GM23338 (cell line): ENCODE results near the gene HDAC11. TPM values are rescaled to one million over a fixed set of nuclear protein-coding genes. Genes with fewer than 3 reads are reported as not detected.

ENCODE experiments used
- ATAC-seq: fragments of 200-7000 bp; cut with Tn5 transposase; 3 replicates; pipeline ENCODE4 v1.9.1; 2020
- DNase-seq: peaks from one replicate; pipeline ENCODE4 v3.0.0-alpha.2; 2015; ENCODE audit warnings: low spot score
- H2AFZ ChIP-seq: fragments of 200-600 bp; sonication (generic); 2 replicates; pipeline ENCODE4 v1.8.0; 2016; ENCODE audit warnings: antibody characterized with exemption, mild to moderate bottlenecking, moderate library complexity
- H3F3A ChIP-seq: fragments of 200-600 bp; sonication (generic); replicated peaks from 2 replicates; pipeline ENCODE4 v1.8.0; 2017; ENCODE audit warnings: antibody characterized with exemption, mixed run types, low read depth
- H3K27ac ChIP-seq: fragments of 200-600 bp; sonication (generic); 2 replicates; pipeline ENCODE4 v1.6.1; 2016; ENCODE audit warnings: low read depth
- H3K27me3 ChIP-seq: fragments of 200-600 bp; sonication (generic); 2 replicates; pipeline ENCODE4 v1.8.0; 2016; ENCODE audit warnings: mild to moderate bottlenecking, mixed run types, moderate library complexity; ENCODE audit not compliant: insufficient read depth
- H3K36me3 ChIP-seq: fragments of 200-600 bp; sonication (generic); 2 replicates; pipeline ENCODE4 v1.8.0; 2016; ENCODE audit warnings: mild to moderate bottlenecking; ENCODE audit not compliant: insufficient read depth
- H3K4me1 ChIP-seq: fragments of 200-600 bp; sonication (generic); 2 replicates; pipeline ENCODE4 v1.8.0; 2016; ENCODE audit warnings: mild to moderate bottlenecking, moderate library complexity; ENCODE audit not compliant: insufficient read depth
- H3K4me2 ChIP-seq: fragments of 200-600 bp; sonication (generic); 2 replicates; pipeline ENCODE4 v1.7.1; 2017; ENCODE audit warnings: mixed run types
- H3K4me3 ChIP-seq: fragments of 200-600 bp; sonication (generic); 2 replicates; pipeline ENCODE4 v1.6.1; 2016; ENCODE audit warnings: mixed run types
- H3K79me2 ChIP-seq: fragments of 200-600 bp; sonication (generic); replicated peaks from 2 replicates; pipeline ENCODE4 v1.8.0; 2017; ENCODE audit warnings: mild to moderate bottlenecking; ENCODE audit not compliant: insufficient read depth
- H3K9me2 ChIP-seq: fragments of 200-600 bp; sonication (generic); 2 replicates; pipeline ENCODE4 v1.8.0; 2017; ENCODE audit not compliant: insufficient read depth
- H4K20me1 ChIP-seq: fragments of 200-600 bp; sonication (generic); replicated peaks from 2 replicates; pipeline ENCODE4 v1.8.0; 2017; ENCODE audit warnings: mild to moderate bottlenecking; ENCODE audit not compliant: insufficient read depth
- H3K27ac Mint-ChIP-seq: 2 replicates; pipeline ENCODE4 v1.8.0; 2020; ENCODE audit warnings: inconsistent platforms, mild to moderate bottlenecking, moderate library complexity, mixed read lengths
- H3K27me3 Mint-ChIP-seq: 3 replicates; pipeline ENCODE4 v1.8.0; 2022; ENCODE audit warnings: low read depth, mild to moderate bottlenecking, moderate library complexity, mixed read lengths, inconsistent platforms; ENCODE audit not compliant: insufficient read depth, poor library complexity
- H3K36me3 Mint-ChIP-seq: 3 replicates; pipeline ENCODE4 v1.8.0; 2021; ENCODE audit warnings: low read depth, mild to moderate bottlenecking, inconsistent platforms, moderate library complexity, mixed read lengths
- H3K4me1 Mint-ChIP-seq: 3 replicates; pipeline ENCODE4 v1.8.0; 2020; ENCODE audit warnings: mild to moderate bottlenecking, inconsistent platforms, mixed read lengths
- H3K4me3 Mint-ChIP-seq: 3 replicates; pipeline ENCODE4 v1.8.0; 2021; ENCODE audit warnings: moderate library complexity, mild to moderate bottlenecking, inconsistent platforms, mixed read lengths
- H3K9me3 Mint-ChIP-seq: 3 replicates; pipeline ENCODE4 v1.8.0; 2020; ENCODE audit warnings: moderate library complexity, mild to moderate bottlenecking, inconsistent platforms, mixed read lengths
- CREB1 ChIP-seq: fragments of 250-450 bp; sonication (Bioruptor Pico); IDR thresholded peaks from 2 replicates; pipeline ENCODE4 v1.5.0; 2020; ENCODE audit warnings: low read depth, mild to moderate bottlenecking, moderate library complexity
- EZH2 ChIP-seq: fragments of 200-600 bp; sonication (generic); IDR thresholded peaks from one replicate; pipeline ENCODE4 v1.8.0; 2017; ENCODE audit warnings: antibody characterized with exemption, mild to moderate bottlenecking, low read depth; ENCODE audit not compliant: unreplicated experiment
- EZH2phosphoT487 ChIP-seq: fragments of 200-600 bp; sonication (generic); IDR thresholded peaks from one replicate; pipeline ENCODE4 v1.8.1; 2018; ENCODE audit warnings: antibody characterized with exemption; ENCODE audit not compliant: unreplicated experiment
- JUNB ChIP-seq: IDR thresholded peaks from one replicate; pipeline ENCODE4 v1.6.1; 2016; ENCODE audit warnings: antibody characterized with exemption; ENCODE audit not compliant: unreplicated experiment
- NANOG ChIP-seq: IDR thresholded peaks from 2 replicates; pipeline ENCODE4 v1.6.1; 2016; ENCODE audit warnings: antibody characterized with exemption, borderline replicate concordance
- POLR2AphosphoS5 ChIP-seq: IDR thresholded peaks from 2 replicates; pipeline ENCODE4 v1.6.1; 2016; ENCODE audit warnings: antibody characterized with exemption, low read depth
- STAT1 ChIP-seq: IDR thresholded peaks from one replicate; pipeline ENCODE4 v1.6.1; 2016; ENCODE audit warnings: antibody characterized with exemption; ENCODE audit not compliant: unreplicated experiment
- ZNF331 ChIP-seq: fragments of 250-450 bp; sonication (Bioruptor Pico); IDR thresholded peaks from 2 replicates; pipeline ENCODE4 v1.5.0; 2020; ENCODE audit warnings: low read depth, mild to moderate bottlenecking, moderate library complexity
- polyA plus RNA-seq: library from polyadenylated mRNA; unstranded; fragments of >200 nt; fragmentation: Nextera tagmentation; extraction: Ambion mirVana; gene quantifications from 2 replicates; pipeline ENCODE4 v1.2.1, GENCODE V29; 2016
- total RNA-seq: library from RNA; depleted of rRNA; stranded (reverse); fragments of >200 nt; shearing (Covaris generic); gene quantifications from 2 replicates; pipeline ENCODE4 v1.2.3, GENCODE V29; 2014
- TF ChIP-seq, protein P1 (sequence below), 2 experiments: fragments of 200-600 bp in 1 of 2; sonication (generic) in 1 of 2; conservative IDR thresholded peaks; 2 replicates each; pipeline versions ENCODE4 v1.5.1 to v1.6.1; 2016 to 2017; ENCODE audit warnings: antibody characterized with exemption in 2 of 2, low read depth in 2 of 2, mild to moderate bottlenecking in 2 of 2, moderate library complexity in 1 of 2
- TF ChIP-seq, protein P2 (sequence below): IDR thresholded peaks from 2 replicates; pipeline ENCODE4 v1.6.1; 2016; ENCODE audit warnings: antibody characterized with exemption
- TF ChIP-seq, protein P3 (sequence below): fragments of 250-450 bp; sonication (Bioruptor Pico); IDR thresholded peaks from 2 replicates; pipeline ENCODE4 v1.5.0; 2020; ENCODE audit warnings: mild to moderate bottlenecking, moderate library complexity
- TF ChIP-seq, protein P4 (sequence below): IDR thresholded peaks from one replicate; pipeline ENCODE4 v1.6.1; 2018; ENCODE audit warnings: antibody characterized with exemption; ENCODE audit not compliant: unreplicated experiment

Gene HDAC11
- total and polyA plus RNA-seq, 2 experiments from 2014 or later: 5.4 to 15.8 TPM

DNA sequence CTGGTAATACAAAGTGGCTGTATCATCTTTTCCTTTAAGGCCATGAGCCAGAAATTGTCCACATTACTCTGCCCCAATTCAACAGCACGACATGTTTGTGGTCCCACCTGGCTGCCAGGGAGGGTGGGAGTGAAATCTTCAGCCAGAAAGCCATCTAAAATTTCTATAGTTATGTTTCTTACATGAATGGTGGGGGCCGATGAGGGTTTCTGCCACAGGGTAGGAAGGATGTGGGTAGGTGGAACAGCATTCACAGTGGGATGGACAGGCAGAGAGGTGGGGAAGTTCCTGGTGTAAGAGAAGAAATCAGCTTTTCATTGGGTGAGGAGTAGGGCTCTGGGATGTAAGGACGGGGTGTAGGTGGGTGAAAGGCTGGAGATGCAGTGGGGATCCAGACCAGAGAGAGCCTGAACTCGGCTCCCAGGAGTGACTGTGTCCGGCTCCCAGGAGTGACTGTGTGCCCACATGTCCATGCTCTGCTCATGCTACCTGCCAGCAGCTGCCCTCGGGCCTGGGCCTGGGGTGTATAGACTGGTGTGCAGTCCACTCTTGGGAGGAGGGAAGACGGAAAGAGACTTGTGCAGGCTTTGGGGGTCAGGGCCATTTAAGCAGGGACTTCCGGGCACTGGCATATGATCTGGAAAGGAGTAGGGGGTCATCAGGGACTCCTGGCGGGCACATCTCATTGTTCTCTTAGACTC, 65.0 kb downstream of the HDAC11 start:
- Histone ChIP-seq H4K20me1 (no peaks in the 10 kb centered on the region), H3F3A (no peaks in the 10 kb centered on the region), H3K36me3 (peaks cover 6% of the 10 kb centered on the region; the same call in 1 of the 2 replicates), H3K27me3 (peaks cover 13% of the 10 kb centered on the region), H3K27ac (no peak overlapping the region), H3K4me1 (peaks cover 5% of the 10 kb centered on the region; the same call in 1 of the 2 replicates), H3K9me2 (no peaks in the 10 kb centered on the region), H3K4me3 (no peak overlapping the region), H2AFZ (no peak overlapping the region), H3K79me2 (no peaks in the 10 kb centered on the region), H3K4me2 (no peak overlapping the region)
- Mint-ChIP-seq H3K9me3 (peaks cover 23% of the 10 kb centered on the region), H3K4me3 (no peak overlapping the region), H3K4me1 (peaks cover 34% of the 10 kb centered on the region), H3K27me3 (peaks cover 21% of the 10 kb centered on the region), H3K36me3 (peaks cover 5% of the 10 kb centered on the region; the same call in 1 of the 3 replicates), H3K27ac (peak overlapping the region; percentile 10; the same call in 1 of the 2 replicates)
- DNase-seq (no peak), ATAC-seq (no peak)
- TF ChIP-seq ZNF331 (CRISPR knock-in tag) (no peak), STAT1 (no peak), POLR2AphosphoS5 (no peak), EZH2phosphoT487 (no peak), JUNB (no peak), CREB1 (CRISPR knock-in tag) (no peak), NANOG (no peak), EZH2 (no peak)
- TF ChIP-seq, protein P1, sequence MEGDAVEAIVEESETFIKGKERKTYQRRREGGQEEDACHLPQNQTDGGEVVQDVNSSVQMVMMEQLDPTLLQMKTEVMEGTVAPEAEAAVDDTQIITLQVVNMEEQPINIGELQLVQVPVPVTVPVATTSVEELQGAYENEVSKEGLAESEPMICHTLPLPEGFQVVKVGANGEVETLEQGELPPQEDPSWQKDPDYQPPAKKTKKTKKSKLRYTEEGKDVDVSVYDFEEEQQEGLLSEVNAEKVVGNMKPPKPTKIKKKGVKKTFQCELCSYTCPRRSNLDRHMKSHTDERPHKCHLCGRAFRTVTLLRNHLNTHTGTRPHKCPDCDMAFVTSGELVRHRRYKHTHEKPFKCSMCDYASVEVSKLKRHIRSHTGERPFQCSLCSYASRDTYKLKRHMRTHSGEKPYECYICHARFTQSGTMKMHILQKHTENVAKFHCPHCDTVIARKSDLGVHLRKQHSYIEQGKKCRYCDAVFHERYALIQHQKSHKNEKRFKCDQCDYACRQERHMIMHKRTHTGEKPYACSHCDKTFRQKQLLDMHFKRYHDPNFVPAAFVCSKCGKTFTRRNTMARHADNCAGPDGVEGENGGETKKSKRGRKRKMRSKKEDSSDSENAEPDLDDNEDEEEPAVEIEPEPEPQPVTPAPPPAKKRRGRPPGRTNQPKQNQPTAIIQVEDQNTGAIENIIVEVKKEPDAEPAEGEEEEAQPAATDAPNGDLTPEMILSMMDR (conservative IDR thresholded peaks at IDR 0.05; ENCODE audit: low read depth in 2 of 2): no peak
- TF ChIP-seq, protein P2, sequence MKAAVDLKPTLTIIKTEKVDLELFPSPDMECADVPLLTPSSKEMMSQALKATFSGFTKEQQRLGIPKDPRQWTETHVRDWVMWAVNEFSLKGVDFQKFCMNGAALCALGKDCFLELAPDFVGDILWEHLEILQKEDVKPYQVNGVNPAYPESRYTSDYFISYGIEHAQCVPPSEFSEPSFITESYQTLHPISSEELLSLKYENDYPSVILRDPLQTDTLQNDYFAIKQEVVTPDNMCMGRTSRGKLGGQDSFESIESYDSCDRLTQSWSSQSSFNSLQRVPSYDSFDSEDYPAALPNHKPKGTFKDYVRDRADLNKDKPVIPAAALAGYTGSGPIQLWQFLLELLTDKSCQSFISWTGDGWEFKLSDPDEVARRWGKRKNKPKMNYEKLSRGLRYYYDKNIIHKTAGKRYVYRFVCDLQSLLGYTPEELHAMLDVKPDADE: no peak
- TF ChIP-seq, protein P3, sequence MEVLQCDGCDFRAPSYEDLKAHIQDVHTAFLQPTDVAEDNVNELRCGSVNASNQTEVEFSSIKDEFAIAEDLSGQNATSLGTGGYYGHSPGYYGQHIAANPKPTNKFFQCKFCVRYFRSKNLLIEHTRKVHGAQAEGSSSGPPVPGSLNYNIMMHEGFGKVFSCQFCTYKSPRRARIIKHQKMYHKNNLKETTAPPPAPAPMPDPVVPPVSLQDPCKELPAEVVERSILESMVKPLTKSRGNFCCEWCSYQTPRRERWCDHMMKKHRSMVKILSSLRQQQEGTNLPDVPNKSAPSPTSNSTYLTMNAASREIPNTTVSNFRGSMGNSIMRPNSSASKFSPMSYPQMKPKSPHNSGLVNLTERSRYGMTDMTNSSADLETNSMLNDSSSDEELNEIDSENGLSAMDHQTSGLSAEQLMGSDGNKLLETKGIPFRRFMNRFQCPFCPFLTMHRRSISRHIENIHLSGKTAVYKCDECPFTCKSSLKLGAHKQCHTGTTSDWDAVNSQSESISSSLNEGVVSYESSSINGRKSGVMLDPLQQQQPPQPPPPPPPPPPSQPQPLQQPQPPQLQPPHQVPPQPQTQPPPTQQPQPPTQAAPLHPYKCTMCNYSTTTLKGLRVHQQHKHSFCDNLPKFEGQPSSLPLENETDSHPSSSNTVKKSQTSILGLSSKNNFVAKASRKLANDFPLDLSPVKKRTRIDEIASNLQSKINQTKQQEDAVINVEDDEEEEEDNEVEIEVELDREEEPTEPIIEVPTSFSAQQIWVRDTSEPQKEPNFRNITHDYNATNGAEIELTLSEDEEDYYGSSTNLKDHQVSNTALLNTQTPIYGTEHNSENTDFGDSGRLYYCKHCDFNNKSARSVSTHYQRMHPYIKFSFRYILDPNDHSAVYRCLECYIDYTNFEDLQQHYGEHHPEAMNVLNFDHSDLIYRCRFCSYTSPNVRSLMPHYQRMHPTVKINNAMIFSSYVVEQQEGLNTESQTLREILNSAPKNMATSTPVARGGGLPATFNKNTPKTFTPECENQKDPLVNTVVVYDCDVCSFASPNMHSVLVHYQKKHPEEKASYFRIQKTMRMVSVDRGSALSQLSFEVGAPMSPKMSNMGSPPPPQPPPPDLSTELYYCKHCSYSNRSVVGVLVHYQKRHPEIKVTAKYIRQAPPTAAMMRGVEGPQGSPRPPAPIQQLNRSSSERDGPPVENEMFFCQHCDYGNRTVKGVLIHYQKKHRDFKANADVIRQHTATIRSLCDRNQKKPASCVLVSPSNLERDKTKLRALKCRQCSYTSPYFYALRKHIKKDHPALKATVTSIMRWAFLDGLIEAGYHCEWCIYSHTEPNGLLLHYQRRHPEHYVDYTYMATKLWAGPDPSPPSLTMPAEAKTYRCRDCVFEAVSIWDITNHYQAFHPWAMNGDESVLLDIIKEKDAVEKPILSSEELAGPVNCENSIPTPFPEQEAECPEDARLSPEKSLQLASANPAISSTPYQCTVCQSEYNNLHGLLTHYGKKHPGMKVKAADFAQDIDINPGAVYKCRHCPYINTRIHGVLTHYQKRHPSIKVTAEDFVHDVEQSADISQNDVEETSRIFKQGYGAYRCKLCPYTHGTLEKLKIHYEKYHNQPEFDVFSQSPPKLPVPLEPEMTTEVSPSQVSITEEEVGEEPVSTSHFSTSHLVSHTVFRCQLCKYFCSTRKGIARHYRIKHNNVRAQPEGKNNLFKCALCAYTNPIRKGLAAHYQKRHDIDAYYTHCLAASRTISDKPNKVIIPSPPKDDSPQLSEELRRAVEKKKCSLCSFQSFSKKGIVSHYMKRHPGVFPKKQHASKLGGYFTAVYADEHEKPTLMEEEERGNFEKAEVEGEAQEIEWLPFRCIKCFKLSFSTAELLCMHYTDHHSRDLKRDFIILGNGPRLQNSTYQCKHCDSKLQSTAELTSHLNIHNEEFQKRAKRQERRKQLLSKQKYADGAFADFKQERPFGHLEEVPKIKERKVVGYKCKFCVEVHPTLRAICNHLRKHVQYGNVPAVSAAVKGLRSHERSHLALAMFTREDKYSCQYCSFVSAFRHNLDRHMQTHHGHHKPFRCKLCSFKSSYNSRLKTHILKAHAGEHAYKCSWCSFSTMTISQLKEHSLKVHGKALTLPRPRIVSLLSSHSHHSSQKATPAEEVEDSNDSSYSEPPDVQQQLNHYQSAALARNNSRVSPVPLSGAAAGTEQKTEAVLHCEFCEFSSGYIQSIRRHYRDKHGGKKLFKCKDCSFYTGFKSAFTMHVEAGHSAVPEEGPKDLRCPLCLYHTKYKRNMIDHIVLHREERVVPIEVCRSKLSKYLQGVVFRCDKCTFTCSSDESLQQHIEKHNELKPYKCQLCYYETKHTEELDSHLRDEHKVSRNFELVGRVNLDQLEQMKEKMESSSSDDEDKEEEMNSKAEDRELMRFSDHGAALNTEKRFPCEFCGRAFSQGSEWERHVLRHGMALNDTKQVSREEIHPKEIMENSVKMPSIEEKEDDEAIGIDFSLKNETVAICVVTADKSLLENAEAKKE (CRISPR knock-in tag): no peak
- TF ChIP-seq, protein P4, sequence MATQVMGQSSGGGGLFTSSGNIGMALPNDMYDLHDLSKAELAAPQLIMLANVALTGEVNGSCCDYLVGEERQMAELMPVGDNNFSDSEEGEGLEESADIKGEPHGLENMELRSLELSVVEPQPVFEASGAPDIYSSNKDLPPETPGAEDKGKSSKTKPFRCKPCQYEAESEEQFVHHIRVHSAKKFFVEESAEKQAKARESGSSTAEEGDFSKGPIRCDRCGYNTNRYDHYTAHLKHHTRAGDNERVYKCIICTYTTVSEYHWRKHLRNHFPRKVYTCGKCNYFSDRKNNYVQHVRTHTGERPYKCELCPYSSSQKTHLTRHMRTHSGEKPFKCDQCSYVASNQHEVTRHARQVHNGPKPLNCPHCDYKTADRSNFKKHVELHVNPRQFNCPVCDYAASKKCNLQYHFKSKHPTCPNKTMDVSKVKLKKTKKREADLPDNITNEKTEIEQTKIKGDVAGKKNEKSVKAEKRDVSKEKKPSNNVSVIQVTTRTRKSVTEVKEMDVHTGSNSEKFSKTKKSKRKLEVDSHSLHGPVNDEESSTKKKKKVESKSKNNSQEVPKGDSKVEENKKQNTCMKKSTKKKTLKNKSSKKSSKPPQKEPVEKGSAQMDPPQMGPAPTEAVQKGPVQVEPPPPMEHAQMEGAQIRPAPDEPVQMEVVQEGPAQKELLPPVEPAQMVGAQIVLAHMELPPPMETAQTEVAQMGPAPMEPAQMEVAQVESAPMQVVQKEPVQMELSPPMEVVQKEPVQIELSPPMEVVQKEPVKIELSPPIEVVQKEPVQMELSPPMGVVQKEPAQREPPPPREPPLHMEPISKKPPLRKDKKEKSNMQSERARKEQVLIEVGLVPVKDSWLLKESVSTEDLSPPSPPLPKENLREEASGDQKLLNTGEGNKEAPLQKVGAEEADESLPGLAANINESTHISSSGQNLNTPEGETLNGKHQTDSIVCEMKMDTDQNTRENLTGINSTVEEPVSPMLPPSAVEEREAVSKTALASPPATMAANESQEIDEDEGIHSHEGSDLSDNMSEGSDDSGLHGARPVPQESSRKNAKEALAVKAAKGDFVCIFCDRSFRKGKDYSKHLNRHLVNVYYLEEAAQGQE: no peak
